WERI-Rb-1 (cell line): ENCODE measurements around the gene SOCS3.

Source experiments
- DNase-seq: peaks from one replicate; pipeline ENCODE4 v3.0.0-alpha.2; 2020
- H3K27ac ChIP-seq: fragments of 250-450 bp; sonication (Bioruptor Pico); 2 replicates; pipeline ENCODE4 v1.5.1; 2020; ENCODE audit warnings: mild to moderate bottlenecking, moderate library complexity
- H3K27me3 ChIP-seq: fragments of 250-450 bp; sonication (Bioruptor Pico); 2 replicates; pipeline ENCODE4 v1.5.1; 2021; ENCODE audit warnings: mild to moderate bottlenecking, low read depth, moderate library complexity; ENCODE audit not compliant: insufficient read depth, severe bottlenecking
- H3K36me3 ChIP-seq: fragments of 250-450 bp; sonication (Bioruptor Pico); 2 replicates; pipeline ENCODE4 v1.5.1; 2020; ENCODE audit warnings: mild to moderate bottlenecking, moderate library complexity
- H3K4me3 ChIP-seq: 2 replicates; pipeline ENCODE4 v1.5.1; 2011; ENCODE audit warnings: low read depth, mild to moderate bottlenecking, control low read depth, low read length
- H3K9me3 ChIP-seq: fragments of 250-450 bp; sonication (Bioruptor Pico); 2 replicates; pipeline ENCODE4 v1.5.1; 2021; ENCODE audit warnings: mild to moderate bottlenecking, moderate library complexity; ENCODE audit not compliant: severe bottlenecking
- TF ChIP-seq, protein P1 (sequence below): IDR thresholded peaks from 2 replicates; pipeline ENCODE4 v1.5.1; 2011; ENCODE audit warnings: low read depth, mild to moderate bottlenecking, control low read depth, inconsistent platforms, low read length

The SOCS3 gene

DNA sequence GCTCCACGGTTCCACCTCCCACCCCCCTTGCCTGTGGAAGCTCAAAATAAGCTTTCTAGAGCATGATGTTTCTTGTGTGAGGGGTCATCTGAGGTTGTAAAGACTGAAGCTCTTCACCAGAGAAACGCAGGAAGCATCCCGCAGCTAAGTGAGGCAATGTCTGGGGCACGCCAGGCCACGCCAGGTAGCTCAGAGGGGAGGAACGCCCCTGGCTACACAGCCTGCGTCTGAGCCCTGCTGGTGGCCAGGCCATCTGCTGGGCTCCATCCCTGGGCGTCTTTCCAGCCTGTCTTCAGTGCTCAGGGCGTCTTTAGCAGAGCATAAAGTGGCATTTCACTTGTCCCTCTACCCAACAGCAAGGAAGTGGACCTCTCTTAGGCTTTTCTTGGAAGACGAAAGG, 15.2 kb downstream of the SOCS3 start:
- Histone ChIP-seq H3K36me3 (no peaks in the 10 kb centered on the region), H3K27me3 (no peaks in the 10 kb centered on the region), H3K4me3 (no peak overlapping the region), H3K27ac (peak overlapping the region; percentile 49), H3K9me3 (no peaks in the 10 kb centered on the region)
- TF ChIP-seq, protein P1, sequence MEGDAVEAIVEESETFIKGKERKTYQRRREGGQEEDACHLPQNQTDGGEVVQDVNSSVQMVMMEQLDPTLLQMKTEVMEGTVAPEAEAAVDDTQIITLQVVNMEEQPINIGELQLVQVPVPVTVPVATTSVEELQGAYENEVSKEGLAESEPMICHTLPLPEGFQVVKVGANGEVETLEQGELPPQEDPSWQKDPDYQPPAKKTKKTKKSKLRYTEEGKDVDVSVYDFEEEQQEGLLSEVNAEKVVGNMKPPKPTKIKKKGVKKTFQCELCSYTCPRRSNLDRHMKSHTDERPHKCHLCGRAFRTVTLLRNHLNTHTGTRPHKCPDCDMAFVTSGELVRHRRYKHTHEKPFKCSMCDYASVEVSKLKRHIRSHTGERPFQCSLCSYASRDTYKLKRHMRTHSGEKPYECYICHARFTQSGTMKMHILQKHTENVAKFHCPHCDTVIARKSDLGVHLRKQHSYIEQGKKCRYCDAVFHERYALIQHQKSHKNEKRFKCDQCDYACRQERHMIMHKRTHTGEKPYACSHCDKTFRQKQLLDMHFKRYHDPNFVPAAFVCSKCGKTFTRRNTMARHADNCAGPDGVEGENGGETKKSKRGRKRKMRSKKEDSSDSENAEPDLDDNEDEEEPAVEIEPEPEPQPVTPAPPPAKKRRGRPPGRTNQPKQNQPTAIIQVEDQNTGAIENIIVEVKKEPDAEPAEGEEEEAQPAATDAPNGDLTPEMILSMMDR = no peak
- DNase-seq = peak; percentile 97

DNA sequence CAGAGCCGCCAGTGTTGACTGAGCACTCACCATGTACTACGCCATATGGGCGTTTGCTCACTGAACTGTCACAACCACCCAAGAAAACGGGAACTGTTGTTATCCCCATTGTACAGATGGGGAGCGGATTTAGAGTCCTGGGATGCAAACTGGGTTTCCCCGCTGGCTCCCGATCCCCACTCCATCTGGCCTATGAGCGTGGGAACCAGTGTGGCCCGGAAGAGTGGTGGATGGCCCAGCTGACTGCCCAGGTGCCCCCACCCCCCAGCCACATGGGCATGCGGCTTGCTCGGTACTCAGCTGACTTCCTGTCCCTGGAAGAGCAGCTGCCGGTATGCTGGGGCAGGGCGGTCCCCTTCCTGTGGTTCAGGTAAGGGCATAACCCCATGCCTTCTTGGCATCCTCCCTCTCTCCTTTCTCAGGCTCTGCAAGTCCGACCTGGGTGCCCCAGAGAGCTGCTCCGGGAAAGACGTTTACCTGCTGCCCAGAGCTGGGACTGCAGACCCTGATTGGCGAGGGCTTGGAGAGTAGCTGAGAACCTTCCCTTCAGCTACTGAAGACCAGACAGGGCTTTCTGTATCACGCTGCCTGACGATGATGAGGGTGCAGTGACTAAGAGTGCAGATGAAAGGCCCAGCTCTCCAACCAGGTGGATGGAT, 16.2 kb downstream of the SOCS3 start:
- peak; percentile 84 for DNase-seq
- Histone ChIP-seq H3K4me3 (no peak overlapping the region), H3K27ac (peak overlapping the region; percentile 10), H3K27me3 (no peaks in the 10 kb centered on the region), H3K36me3 (no peaks in the 10 kb centered on the region), H3K9me3 (no peaks in the 10 kb centered on the region)
- TF ChIP-seq, protein P1 = no peak

DNA sequence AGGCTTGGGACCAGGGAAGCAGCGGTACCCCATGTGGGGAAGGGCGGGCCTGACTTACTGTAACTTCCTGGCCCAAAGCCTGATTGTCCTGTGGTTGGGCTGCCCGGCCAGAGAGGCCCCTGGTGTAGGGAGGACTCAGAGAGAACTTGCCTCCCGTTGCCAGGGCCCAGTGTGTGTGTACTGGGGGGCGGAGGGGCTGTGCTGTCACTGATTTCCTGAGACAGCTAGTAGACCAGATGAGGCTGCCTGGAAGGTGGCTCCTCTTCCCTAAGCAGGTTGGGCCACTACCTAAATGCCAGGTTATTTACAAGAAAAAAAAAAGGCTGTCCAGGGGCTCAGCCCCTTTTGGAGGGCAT, 16.7 kb downstream of the SOCS3 start:
- H3K4me3 ChIP-seq = no peak overlapping the region
- TF ChIP-seq, protein P1 = no peak
- no peaks in the 10 kb centered on the region for H3K9me3 ChIP-seq
- no peak for DNase-seq
- H3K27me3 ChIP-seq = no peaks in the 10 kb centered on the region
- no peaks in the 10 kb centered on the region for H3K36me3 ChIP-seq
- H3K27ac ChIP-seq = no peak overlapping the region; the same call in 1 of the 2 replicates

DNA sequence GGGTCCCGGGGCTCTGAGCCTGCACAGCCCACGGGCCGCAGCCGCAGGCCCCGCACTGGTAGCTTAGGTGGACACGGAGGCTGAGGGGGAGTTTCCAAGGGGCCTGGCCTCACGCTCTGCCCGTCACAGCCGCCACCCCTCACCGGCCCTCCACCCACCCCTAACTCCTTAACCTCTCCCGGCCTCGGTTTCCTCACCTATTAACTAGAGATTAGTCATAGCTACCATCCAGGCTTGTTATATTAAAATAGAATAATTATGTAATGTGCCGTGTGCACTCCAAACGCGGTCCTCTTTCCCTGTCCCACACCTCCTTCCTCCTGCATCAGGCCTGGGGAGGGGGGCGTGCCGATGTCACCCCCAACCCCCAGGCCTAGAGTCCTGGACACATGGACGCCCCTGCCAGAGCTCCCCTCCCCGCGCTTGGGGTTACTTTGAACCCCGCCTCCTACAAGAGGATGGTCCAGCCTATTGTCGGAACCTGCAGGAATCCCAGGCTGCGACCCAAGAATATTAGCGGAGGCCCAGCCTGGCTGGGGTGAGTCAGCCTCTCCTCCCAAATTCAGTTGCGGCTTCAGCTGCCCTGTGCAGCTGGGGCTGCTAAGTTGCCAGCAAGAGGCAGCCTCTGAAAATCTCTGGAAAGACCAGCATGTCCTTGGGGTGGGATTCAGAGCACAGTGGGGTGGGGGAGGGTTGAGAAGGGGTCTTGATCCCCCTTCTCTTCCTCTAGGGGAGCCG, 17.3 kb downstream of the SOCS3 start:
- H3K4me3 ChIP-seq = no peak overlapping the region
- no peaks in the 10 kb centered on the region for H3K27me3 ChIP-seq
- no peaks in the 10 kb centered on the region for H3K36me3 ChIP-seq
- no peaks in the 10 kb centered on the region for H3K9me3 ChIP-seq
- TF ChIP-seq, protein P1 = no peak
- DNase-seq = no peak
- H3K27ac ChIP-seq = no peak overlapping the region; the same call in 1 of the 2 replicates

DNA sequence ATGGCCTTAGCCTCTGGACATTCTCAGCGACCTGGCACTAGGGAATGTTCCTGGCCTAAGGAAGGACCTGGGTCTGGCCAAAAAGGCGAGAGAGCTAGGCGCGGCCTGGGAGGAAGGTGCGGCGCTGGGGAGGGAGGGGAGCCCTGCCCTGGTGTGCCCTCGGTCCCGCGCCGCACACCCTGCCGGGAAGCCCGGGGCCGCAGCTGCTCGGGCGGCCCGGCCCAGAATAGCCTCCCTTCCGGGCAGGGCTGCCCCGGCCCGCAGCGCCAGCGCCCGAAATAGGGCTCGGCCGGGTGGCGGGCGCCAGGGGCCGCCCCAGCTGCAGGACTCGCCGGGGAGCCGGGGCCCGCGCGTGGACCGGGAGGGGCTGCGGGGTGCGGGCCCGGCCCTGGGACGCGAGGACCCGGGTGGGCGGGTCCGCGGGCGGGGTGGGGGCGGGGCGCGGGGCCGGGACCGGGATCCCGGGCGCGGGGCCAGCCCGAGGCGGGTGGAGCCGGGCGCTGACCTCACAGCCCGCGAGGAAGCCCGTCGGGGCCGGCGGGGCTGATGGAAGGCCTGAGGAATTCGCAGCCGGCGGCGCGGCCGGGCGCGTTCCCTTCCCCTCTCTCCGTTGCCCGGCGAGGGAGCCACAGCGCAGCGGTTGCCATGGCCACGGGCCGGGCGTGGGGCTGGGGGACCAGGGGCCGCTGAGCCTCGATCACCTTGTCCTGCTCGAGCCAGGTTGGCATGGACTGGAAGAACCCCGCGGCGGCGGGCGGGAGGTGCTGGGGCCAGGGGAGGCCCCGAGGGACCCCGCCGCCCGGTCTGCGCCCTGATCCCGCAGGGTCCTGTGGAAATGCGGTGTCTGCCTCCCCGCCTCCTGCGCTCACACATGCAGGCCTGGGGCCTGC, 18.1 kb downstream of the SOCS3 start:
- Histone ChIP-seq H3K36me3 (no peaks in the 10 kb centered on the region), H3K27me3 (no peaks in the 10 kb centered on the region), H3K4me3 (no peak overlapping the region), H3K27ac (no peak overlapping the region), H3K9me3 (no peaks in the 10 kb centered on the region)
- TF ChIP-seq, protein P1 = no peak
- DNase-seq = no peak
